SU-DHL-6 (cell line): ENCODE measurements around the gene HORMAD2.

ENCODE experiments used
- H2AFZ ChIP-seq: fragments of 200-600 bp; sonication (generic); 2 replicates; pipeline ENCODE4 v1.6.1; 2014; ENCODE audit warnings: low read depth, mild to moderate bottlenecking, moderate library complexity, mixed read lengths, antibody characterized with exemption, low read length; ENCODE audit not compliant: severe bottlenecking
- H3F3A ChIP-seq: fragments of 200-600 bp; shearing (Covaris generic); 2 replicates; pipeline ENCODE4 v1.6.0; 2016; ENCODE audit warnings: antibody characterized with exemption, mild to moderate bottlenecking; ENCODE audit not compliant: insufficient read depth
- H3K27ac ChIP-seq: fragments of 200-600 bp; sonication (generic); 2 replicates; pipeline ENCODE4 v1.5.1; 2016; ENCODE audit warnings: low read depth, mild to moderate bottlenecking, low read length, moderate library complexity, mixed read lengths
- H3K27me3 ChIP-seq: fragments of 200-600 bp; sonication (generic), shearing (Covaris generic); 2 replicates; pipeline ENCODE4 v1.6.0; 2014; ENCODE audit warnings: mild to moderate bottlenecking, low read length
- H3K36me3 ChIP-seq: fragments of 200-600 bp; sonication (generic); 2 replicates; pipeline ENCODE4 v1.6.1; 2014; ENCODE audit warnings: mild to moderate bottlenecking, low read length, mixed read lengths
- H3K4me2 ChIP-seq: fragments of 300-600, 200-600 bp; shearing (Covaris generic), sonication (generic); 2 replicates; pipeline ENCODE4 v1.6.0; 2014; ENCODE audit warnings: low read length, low read depth, mild to moderate bottlenecking; ENCODE audit not compliant: poor library complexity, severe bottlenecking
- H3K4me3 ChIP-seq: fragments of 200-600 bp; sonication (generic); 2 replicates; pipeline ENCODE4 v1.5.1; 2014; ENCODE audit warnings: antibody characterized with exemption, low read length, mild to moderate bottlenecking, mixed read lengths; ENCODE audit not compliant: insufficient read depth, poor library complexity, severe bottlenecking
- H3K79me2 ChIP-seq: fragments of 200-600 bp; sonication (generic); 2 replicates; pipeline ENCODE4 v1.6.1; 2014; ENCODE audit warnings: mild to moderate bottlenecking, low read length, moderate library complexity; ENCODE audit not compliant: insufficient read depth
- H3K9ac ChIP-seq: fragments of 200-600 bp; sonication (generic); 2 replicates; pipeline ENCODE4 v1.7.0; 2014; ENCODE audit warnings: mild to moderate bottlenecking, low read length
- H3K9me2 ChIP-seq: fragments of 200-600 bp; sonication (generic); replicated peaks from 2 replicates; pipeline ENCODE4 v1.6.1; 2014; ENCODE audit warnings: low read length; ENCODE audit not compliant: insufficient read depth
- H3K9me3 ChIP-seq: fragments of 200-600 bp; sonication (generic); 2 replicates; pipeline ENCODE4 v1.6.1; 2014; ENCODE audit warnings: low read length, mixed read lengths; ENCODE audit not compliant: insufficient read depth
- H4K20me1 ChIP-seq: fragments of 200-600 bp; sonication (generic); 2 replicates; pipeline ENCODE4 v1.6.1; 2014; ENCODE audit warnings: low read depth, mild to moderate bottlenecking, antibody characterized with exemption, low read length, moderate library complexity, mixed read lengths
- CTCF ChIP-seq: fragments of 200-600 bp; sonication (generic); IDR thresholded peaks from one replicate; pipeline ENCODE4 v1.5.1; 2017; ENCODE audit warnings: antibody characterized with exemption, mild to moderate bottlenecking, low read length, moderate library complexity; ENCODE audit not compliant: insufficient read depth, poor library complexity, severe bottlenecking
- EZH2phosphoT487 ChIP-seq: fragments of 200-600 bp; sonication (generic), shearing (Covaris generic); conservative IDR thresholded peaks from 2 replicates; pipeline ENCODE4 v1.6.1; 2018; ENCODE audit warnings: mild to moderate bottlenecking, antibody characterized with exemption, low read length, moderate library complexity, mixed read lengths

HORMAD2 gene

DNA sequence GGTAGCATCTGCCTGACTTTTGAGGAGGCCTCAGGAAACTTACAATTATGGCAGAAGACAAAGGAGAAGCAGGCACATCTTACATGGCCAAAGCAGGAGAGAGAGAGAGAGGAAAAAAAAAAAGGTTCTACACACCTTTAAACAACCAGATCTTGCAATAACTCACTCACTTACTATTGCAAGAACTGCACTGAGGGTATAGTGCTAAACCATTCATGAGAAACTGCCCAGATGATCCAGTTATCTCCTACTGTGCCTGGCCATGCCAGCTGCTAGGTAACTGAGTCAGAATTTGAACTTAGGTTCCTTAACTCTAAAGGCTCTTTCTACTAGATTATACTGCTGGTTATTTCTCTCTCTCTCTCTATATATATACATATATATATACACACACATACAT, 7.3 kb downstream of the HORMAD2 start:
- H3K36me3 ChIP-seq, result no peaks in the 10 kb centered on the region
- H3K27me3 ChIP-seq, result no peaks in the 10 kb centered on the region
- H3K9ac ChIP-seq, result no peak overlapping the region
- no peak overlapping the region for H3K27ac ChIP-seq
- no peak for TF ChIP-seq EZH2phosphoT487
- no peaks in the 10 kb centered on the region for H3F3A ChIP-seq
- H3K9me2 ChIP-seq, result no peaks in the 10 kb centered on the region
- no peaks in the 10 kb centered on the region for H4K20me1 ChIP-seq
- no peak overlapping the region for H2AFZ ChIP-seq
- no peaks in the 10 kb centered on the region for H3K79me2 ChIP-seq
- H3K9me3 ChIP-seq, result no peaks in the 10 kb centered on the region
- no peak overlapping the region for H3K4me3 ChIP-seq
- no peak overlapping the region for H3K4me2 ChIP-seq

DNA sequence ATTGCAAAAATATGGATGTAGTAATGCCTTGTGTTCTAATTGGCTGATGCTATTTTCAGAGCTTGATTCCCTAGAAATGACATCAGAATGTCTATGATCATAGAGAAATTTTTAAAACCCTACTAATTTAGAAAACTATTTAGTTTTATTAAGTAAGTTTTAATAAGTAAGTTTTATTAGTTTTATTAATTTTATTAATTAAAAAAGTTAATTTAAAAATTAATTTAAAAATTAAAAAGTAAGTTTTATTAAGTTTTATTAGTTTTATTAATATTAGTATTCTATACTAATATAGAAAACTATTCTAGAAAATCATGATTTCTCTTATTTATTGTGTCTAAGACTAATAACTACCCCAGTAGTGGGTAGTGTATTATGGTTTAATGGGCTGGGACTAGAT, 8.2 kb downstream of the HORMAD2 start:
- Histone ChIP-seq H3K79me2 (no peaks in the 10 kb centered on the region), H3F3A (no peaks in the 10 kb centered on the region), H4K20me1 (no peaks in the 10 kb centered on the region), H3K36me3 (no peaks in the 10 kb centered on the region), H3K9ac (no peak overlapping the region), H3K9me3 (no peaks in the 10 kb centered on the region), H3K4me3 (no peak overlapping the region), H3K27me3 (no peaks in the 10 kb centered on the region), H3K9me2 (no peaks in the 10 kb centered on the region), H2AFZ (no peak overlapping the region), H3K4me2 (no peak overlapping the region), H3K27ac (no peak overlapping the region)
- no peak for TF ChIP-seq EZH2phosphoT487
- no peak for TF ChIP-seq CTCF

DNA sequence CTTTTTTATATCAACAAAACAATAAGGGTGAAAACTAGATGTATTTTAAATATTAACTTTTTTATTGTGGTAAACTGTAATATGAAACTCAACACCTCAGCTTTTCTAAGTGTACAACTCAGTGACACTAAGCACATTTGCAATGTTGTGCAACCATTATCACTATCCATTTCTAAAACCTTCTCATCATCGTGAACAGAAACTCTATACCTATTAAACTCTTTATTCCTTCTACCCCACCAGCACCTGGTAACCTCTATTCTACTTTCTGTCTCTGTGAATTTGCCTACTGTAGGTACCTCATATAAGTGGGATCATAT, 9.4 kb downstream of the HORMAD2 start:
- Histone ChIP-seq H3K36me3 (no peaks in the 10 kb centered on the region), H3K27ac (no peak overlapping the region), H3K4me3 (no peak overlapping the region), H4K20me1 (no peaks in the 10 kb centered on the region), H3K9me2 (no peaks in the 10 kb centered on the region), H2AFZ (no peak overlapping the region), H3K4me2 (no peak overlapping the region), H3K9me3 (peaks cover 5% of the 10 kb centered on the region; the same call in 1 of the 2 replicates), H3K9ac (no peak overlapping the region), H3F3A (no peaks in the 10 kb centered on the region), H3K79me2 (no peaks in the 10 kb centered on the region), H3K27me3 (no peaks in the 10 kb centered on the region)
- TF ChIP-seq EZH2phosphoT487 (no peak), CTCF (no peak)

GRCh38 chr22:30092686-30093085, 12.4 kb downstream of the HORMAD2 start:
- H3K9me2 ChIP-seq, result no peaks in the 10 kb centered on the region
- no peaks in the 10 kb centered on the region for H3K36me3 ChIP-seq
- no peak overlapping the region for H3K27ac ChIP-seq
- H3K4me2 ChIP-seq, result no peak overlapping the region
- H3K27me3 ChIP-seq, result no peaks in the 10 kb centered on the region
- TF ChIP-seq CTCF, result no peak
- no peak for TF ChIP-seq EZH2phosphoT487
- no peaks in the 10 kb centered on the region for H3K79me2 ChIP-seq
- no peaks in the 10 kb centered on the region for H4K20me1 ChIP-seq
- H3K9me3 ChIP-seq, result peaks cover 7% of the 10 kb centered on the region; the same call in 1 of the 2 replicates
- no peaks in the 10 kb centered on the region for H3F3A ChIP-seq
- no peak overlapping the region for H3K9ac ChIP-seq
- H2AFZ ChIP-seq, result no peak overlapping the region
- H3K4me3 ChIP-seq, result no peak overlapping the region
